Measurements from ENCODE around the gene TMEM62.

- no peak for TF ChIP-seq FOS (IDR thresholded peaks at IDR 0.05; ENCODE audit: borderline replicate concordance, extremely low read depth, insufficient read length)
- TF ChIP-seq CUX1 (IDR thresholded peaks at IDR 0.05; ENCODE audit: insufficient replicate concordance, low read depth, low read length), result no peak
Measured at GRCh38 chr15:43146184-43146583, 12.8 kb downstream of the TMEM62 start.

Data from GM12878 (cell line).